Left kidney (tissue), 2 donors: ENCODE measurements around the gene RAB14. TPM values are rescaled to one million over a fixed set of nuclear protein-coding genes. Genes with fewer than 3 reads are reported as not detected.
"Not testable (repeated sequence)": the region's sequence is repeated elsewhere in the genome, so short reads cannot be mapped to it uniquely, and the experiment has no call there.

Experiments used
- DNase-seq: peaks from one replicate; pipeline ENCODE4 v3.0.0-alpha.2; 2013
- polyA plus RNA-seq: library from polyadenylated mRNA; unstranded; fragments of 120-200 nt; gene quantifications from one replicate; pipeline ENCODE4 v1.2.1, GENCODE V29; 2013; ENCODE audit not compliant: insufficient read length

RAB14 gene
- polyA plus RNA-seq, 1 donor: 109 TPM

DNA sequence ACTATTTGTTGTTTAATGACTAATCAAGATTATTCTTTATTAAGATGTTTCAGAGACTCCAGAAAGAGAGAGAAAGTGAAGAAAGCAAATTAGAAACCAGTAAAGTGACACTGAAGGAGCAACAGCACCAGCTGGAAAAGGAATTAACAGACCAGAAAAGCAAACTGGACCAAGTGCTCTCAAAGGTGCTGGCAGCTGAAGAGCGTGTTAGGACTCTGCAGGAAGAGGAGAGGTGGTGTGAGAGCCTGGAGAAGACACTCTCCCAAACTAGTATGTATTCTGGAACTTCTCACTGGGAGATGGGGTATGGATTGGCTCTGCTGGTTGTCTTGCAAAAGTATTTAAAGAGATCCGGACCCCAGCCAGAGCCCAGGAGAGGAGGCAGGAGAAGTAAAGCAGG lies 33.6 kb downstream of the RAB14 start:
- DNase-seq: no peak

GRCh38 chr9:121160025-121160424 lies 41.6 kb downstream of the RAB14 start:
- DNase-seq: no peak

DNA sequence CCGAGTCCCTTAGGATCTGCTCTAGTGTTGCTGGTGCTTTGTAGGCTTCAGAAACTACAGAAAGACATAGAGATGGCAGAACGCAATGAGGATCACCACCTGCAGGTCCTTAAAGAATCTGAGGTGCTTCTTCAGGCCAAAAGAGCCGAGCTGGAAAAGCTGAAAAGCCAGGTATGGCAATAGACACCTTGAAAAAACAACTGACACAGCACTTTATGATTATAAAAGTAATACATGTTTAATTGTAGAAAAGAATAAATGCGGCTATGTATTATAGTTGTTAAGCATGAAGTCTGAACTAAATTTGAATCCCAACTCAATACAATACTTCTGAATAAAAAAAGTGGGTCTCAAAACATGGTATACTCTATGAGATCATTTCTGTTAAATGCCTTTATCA lies 43.7 kb downstream of the RAB14 start:
- no peak for DNase-seq

GRCh38 chr9:121156263-121156731 lies 45.4 kb downstream of the RAB14 start:
- DNase-seq: no peak

DNA sequence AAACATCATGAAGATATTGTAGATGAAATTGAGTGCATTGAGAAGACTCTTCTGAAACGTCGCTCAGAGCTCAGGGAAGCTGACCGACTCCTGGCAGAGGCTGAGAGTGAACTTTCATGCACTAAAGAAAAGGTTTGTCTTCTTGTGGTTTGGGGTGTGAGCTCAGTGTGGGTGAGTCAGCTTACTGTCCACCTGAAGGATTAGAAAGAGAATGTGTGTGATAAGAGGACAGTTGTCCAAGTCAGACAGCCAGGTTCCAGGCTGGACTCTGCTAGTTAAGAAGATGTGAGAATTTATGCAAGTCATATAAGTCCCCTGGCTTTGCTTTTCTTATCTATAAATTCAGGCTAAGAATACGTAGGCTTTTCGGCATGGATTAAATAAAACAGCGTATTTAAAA lies 46.9 kb downstream of the RAB14 start:
- DNase-seq: no peak

DNA sequence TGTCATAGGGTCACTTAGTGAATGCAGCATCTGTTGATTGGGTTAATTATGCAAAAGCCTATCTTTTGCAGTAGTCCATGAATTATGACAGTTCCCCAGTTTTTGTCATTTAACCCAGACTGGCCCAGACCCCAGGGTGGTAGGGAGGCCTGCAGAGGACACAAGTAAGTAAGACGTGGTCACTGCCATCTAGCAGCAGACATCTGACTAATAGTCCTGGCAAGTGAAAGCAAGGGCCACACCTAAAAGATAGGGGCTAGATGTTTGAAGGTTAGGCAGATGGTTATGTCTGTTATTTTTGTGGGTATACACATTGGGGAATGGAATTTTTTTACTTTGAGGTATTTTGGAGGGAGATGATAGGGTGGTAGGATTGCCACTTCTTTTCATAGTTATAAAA lies 48.0 kb downstream of the RAB14 start:
- no peak for DNase-seq

- no peak for DNase-seq
Observed at GRCh38 chr9:121150188-121150587, 51.5 kb downstream of the RAB14 start.

GRCh38 chr9:121144482-121144881 lies 57.2 kb downstream of the RAB14 start:
- no peak for DNase-seq

DNA sequence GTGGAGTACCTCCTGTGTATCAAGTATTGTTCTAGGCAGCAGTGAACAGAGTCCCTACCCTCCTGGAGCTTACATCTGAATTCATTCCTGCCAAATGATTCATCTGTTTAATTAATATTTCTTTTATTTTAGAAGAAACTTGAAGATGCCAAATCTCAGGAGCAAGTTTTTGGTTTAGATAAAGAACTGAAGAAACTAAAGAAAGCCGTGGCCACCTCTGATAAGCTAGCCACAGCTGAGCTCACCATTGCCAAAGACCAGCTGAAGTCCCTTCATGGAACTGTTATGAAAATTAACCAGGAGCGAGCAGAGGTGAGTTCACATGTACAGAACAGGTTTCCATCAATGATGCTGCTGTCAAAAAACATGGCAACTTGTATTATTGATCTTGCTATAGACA lies 57.9 kb downstream of the RAB14 start:
- no peak for DNase-seq

DNA sequence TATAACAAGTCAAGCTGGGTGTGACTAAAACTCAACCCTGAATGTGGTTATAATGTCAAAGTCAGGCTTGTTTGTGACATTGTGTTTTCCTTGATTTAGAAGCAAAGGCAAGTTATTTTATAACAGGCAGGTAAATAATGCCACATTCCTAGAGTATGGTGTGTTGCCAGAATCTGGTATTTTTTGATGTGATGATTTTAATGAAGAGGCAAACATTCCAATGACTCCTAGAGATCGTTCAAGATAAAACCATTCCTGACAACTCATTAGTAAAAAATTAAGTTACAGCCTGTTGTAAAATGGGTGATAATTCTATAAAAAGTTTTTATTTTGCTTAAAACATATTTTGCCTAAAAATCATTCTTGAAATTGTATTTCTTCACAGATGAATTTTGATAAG lies 60.0 kb downstream of the RAB14 start:
- DNase-seq: no peak

DNA sequence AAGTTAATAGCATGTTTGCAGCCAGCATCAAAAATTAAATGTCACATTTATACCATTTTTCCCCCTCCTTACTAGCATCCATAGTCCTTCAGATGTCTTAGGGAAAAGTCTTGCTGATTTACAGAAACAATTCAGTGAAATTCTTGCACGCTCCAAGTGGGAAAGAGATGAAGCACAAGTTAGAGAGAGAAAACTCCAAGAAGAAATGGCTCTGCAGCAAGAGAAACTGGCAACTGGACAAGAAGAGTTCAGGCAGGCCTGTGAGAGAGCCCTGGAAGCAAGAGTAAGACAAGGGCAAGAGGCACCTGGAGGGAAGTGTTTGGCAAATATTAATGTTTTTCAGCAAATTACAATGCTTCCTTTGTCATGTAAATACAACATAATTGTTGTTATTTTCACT lies 60.4 kb downstream of the RAB14 start:
- DNase-seq: no peak

GRCh38 chr9:121140162-121140561 lies 61.5 kb downstream of the RAB14 start:
- DNase-seq: no peak

GRCh38 chr9:121138973-121139372 lies 62.7 kb downstream of the RAB14 start:
- DNase-seq: no peak

GRCh38 chr9:121138561-121138960 lies 63.1 kb downstream of the RAB14 start:
- DNase-seq: no peak

DNA sequence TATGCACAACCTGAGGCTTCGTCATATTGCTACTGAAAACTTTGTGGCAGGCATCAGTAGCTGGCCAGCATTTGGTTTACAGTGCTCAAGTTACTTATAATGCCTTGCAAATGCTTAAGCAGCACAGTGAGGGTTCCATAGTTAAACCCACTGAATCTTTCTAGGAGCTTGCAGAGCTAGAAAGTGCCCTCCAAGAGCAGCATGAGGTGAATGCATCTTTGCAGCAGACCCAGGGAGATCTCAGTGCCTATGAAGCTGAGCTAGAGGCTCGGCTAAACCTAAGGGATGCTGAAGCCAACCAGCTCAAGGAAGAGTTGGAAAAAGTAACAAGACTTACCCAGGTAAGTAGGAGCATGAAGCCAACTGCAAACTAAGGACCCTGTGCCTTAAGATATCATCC lies 66.0 kb downstream of the RAB14 start:
- DNase-seq: no peak

DNA sequence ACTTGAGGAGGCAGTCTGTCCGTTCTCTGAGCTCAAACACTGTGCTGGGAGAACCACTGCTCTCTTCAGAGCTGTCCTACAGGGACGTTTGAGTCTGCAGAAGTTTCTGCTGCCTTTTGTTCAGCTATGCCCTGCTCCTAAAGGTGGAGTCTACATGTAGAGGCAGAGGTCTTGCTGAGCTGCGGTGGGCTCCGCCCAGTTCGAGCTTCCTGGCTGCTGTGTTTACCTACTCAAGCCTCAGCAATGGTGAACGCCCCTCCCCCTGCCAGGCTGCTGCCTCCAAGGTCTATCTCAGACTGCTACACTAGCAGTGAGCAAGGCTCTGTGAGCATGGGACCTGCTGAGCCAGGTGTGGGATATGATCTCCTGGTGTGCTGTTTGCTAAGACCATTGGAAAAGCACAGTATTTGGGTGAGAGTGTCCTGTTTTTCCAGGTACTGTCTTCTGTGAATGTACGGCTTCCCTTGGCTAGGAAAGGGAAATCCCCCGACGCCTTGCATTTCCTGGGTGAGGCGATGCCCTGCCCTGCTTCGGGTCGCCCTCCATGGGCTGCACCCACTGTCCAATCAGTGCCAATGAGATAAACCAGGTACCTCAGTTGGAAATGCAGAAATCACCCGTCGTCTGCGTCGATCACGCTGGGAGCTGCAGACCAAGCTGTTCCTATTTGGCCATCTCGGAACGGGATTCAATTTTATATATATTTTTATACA lies 68.4 kb downstream of the RAB14 start:
- no peak for DNase-seq

GRCh38 chr9:121129384-121129783 lies 72.3 kb downstream of the RAB14 start:
- not testable (repeated sequence) for DNase-seq

Other genes starting within 250 kb of the RAB14 start
- gene C5, start 151.6 kb downstream of the RAB14 start, polyA plus RNA-seq: 19.5 TPM
- 43.6 TPM for gene CNTRL, start 126.9 kb downstream of the RAB14 start, polyA plus RNA-seq
- gene GSN, start 66.3 kb upstream of the RAB14 start, polyA plus RNA-seq: 161 TPM
- gene STOM, start 168.4 kb upstream of the RAB14 start, polyA plus RNA-seq: 62.4 TPM